Hepatocyte (in vitro differentiated cells): Measurements from ENCODE around the gene RAB42. TPM values are rescaled to one million over a fixed set of nuclear protein-coding genes. Genes with fewer than 3 reads are reported as not detected.
"Not testable (repeated sequence)": the region's sequence is repeated elsewhere in the genome, so short reads cannot be mapped to it uniquely, and the experiment has no call there.

ENCODE experiments used
- DNase-seq: peaks from one replicate; pipeline ENCODE4 v3.0.0-alpha.2; 2016; ENCODE audit warnings: low spot score
- H2AFZ ChIP-seq: fragments of 200-600 bp; sonication (generic); 2 replicates; pipeline ENCODE4 v1.6.0; 2016; ENCODE audit warnings: antibody characterized with exemption, mild to moderate bottlenecking
- H3K27ac ChIP-seq: fragments of 200-600 bp; sonication (generic); 2 replicates; pipeline ENCODE4 v1.5.1; 2016; ENCODE audit warnings: mild to moderate bottlenecking
- H3K27me3 ChIP-seq: fragments of 200-600 bp; sonication (generic); 2 replicates; pipeline ENCODE4 v1.6.1; 2016
- H3K36me3 ChIP-seq: fragments of 200-600 bp; sonication (generic); replicated peaks from 2 replicates; pipeline ENCODE4 v1.5.1; 2016; ENCODE audit warnings: low read depth; ENCODE audit not compliant: insufficient read depth
- H3K4me1 ChIP-seq: fragments of 200-600 bp; sonication (generic); 2 replicates; pipeline ENCODE4 v1.5.1; 2016; ENCODE audit warnings: mild to moderate bottlenecking, moderate library complexity; ENCODE audit not compliant: insufficient read depth
- H3K4me2 ChIP-seq: fragments of 200-600 bp; sonication (generic); 2 replicates; pipeline ENCODE4 v1.6.0; 2016
- H3K4me3 ChIP-seq: fragments of 200-600 bp; sonication (generic); 2 replicates; pipeline ENCODE4 v1.5.1; 2016; ENCODE audit warnings: mild to moderate bottlenecking
- H3K79me2 ChIP-seq: fragments of 200-600 bp; sonication (generic); 2 replicates; pipeline ENCODE4 v1.6.0; 2017; ENCODE audit warnings: mild to moderate bottlenecking
- H3K9me2 ChIP-seq: fragments of 200-600 bp; sonication (generic); replicated peaks from 2 replicates; pipeline ENCODE4 v1.6.0; 2017; ENCODE audit warnings: mild to moderate bottlenecking; ENCODE audit not compliant: insufficient read depth
- H3K9me3 ChIP-seq: fragments of 200-600 bp; sonication (generic); 2 replicates; pipeline ENCODE4 v1.5.1; 2016; ENCODE audit warnings: low read depth, mild to moderate bottlenecking
- H4K20me1 ChIP-seq: fragments of 200-600 bp; sonication (generic); 2 replicates; pipeline ENCODE4 v1.6.0; 2016; ENCODE audit warnings: mild to moderate bottlenecking; ENCODE audit not compliant: insufficient read depth, poor library complexity, severe bottlenecking
- CTCF ChIP-seq: fragments of 200-600 bp; sonication (generic); IDR thresholded peaks from 2 replicates; pipeline ENCODE4 v1.5.1; 2016; ENCODE audit warnings: antibody characterized with exemption, mild to moderate bottlenecking; ENCODE audit not compliant: poor library complexity
- EZH2 ChIP-seq: fragments of 200-600 bp; sonication (generic); IDR thresholded peaks from 2 replicates; pipeline ENCODE4 v1.6.1; 2016; ENCODE audit warnings: antibody characterized with exemption, mild to moderate bottlenecking, borderline replicate concordance
- EZH2phosphoT487 ChIP-seq: fragments of 200-600 bp; sonication (generic); IDR thresholded peaks from one replicate; pipeline ENCODE4 v1.6.1; 2018; ENCODE audit warnings: antibody characterized with exemption, mild to moderate bottlenecking, low read depth, moderate library complexity; ENCODE audit not compliant: unreplicated experiment, severe bottlenecking
- WGBS: methylation state at CpG from one replicate; pipeline ENCODE4 v1.1.6; 2016; ENCODE audit warnings: low lambda C conversion rate; ENCODE audit errors: missing lambda C conversion rate; 5-methylcytosine and 5-hydroxymethylcytosine counted together
- polyA plus RNA-seq: library from polyadenylated mRNA; unstranded; fragments of >200 nt; fragmentation: Nextera tagmentation; extraction: Ambion mirVana; gene quantifications from 2 replicates; pipeline ENCODE4 v1.2.1, GENCODE V29; 2016
- total RNA-seq: library from RNA; depleted of rRNA; stranded (reverse); fragments of >200 nt; gene quantifications from 2 replicates; pipeline ENCODE4 v1.2.3, GENCODE V29; 2014

RAB42 gene
- total and polyA plus RNA-seq, 2 experiments from 2014 or later = 10.3 to 23.6 TPM

DNA sequence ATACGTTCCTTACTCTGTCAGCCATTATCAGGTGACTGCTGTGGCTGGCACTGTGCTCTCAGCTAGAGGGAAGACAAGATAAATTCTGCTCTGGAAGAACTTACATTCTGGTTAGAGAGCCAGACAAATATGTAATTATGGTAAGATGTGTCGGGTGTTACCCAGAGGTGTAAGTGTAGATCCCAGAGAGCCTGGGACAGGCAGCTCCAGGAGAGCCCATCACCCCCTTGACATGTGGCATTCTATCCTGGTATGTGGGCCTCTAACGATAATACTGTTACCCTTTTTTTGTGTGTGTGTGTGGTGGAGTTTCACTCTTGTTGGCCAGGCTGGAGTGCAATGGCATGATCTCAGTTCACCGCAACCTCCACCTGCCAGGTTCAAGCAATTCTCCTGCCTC is 20.2 kb upstream of the RAB42 start:
- H3K9me3 ChIP-seq = no peaks in the 10 kb centered on the region
- no peak overlapping the region for H2AFZ ChIP-seq
- H3K27ac ChIP-seq = no peak overlapping the region
- no peaks in the 10 kb centered on the region for H3K79me2 ChIP-seq
- no peaks in the 10 kb centered on the region for H3K9me2 ChIP-seq
- no peak overlapping the region for H3K4me2 ChIP-seq
- no peak for TF ChIP-seq CTCF
- TF ChIP-seq EZH2 = no peak
- TF ChIP-seq EZH2phosphoT487 = no peak
- no peak for DNase-seq
- H3K4me1 ChIP-seq = no peaks in the 10 kb centered on the region
- no peaks in the 10 kb centered on the region for H3K27me3 ChIP-seq
- H3K36me3 ChIP-seq = no peaks in the 10 kb centered on the region
- no peaks in the 10 kb centered on the region for H4K20me1 ChIP-seq
- H3K4me3 ChIP-seq = no peak overlapping the region
- WGBS = 95% methylated on average over 4 of the region's 4 CpGs

- 94% methylated on average over 12 of the region's 12 CpGs for WGBS
- not testable (repeated sequence) for H3K4me2 ChIP-seq, H3K4me3 ChIP-seq, H4K20me1 ChIP-seq, H3K27me3 ChIP-seq, H3K79me2 ChIP-seq, DNase-seq, H2AFZ ChIP-seq, H3K9me3 ChIP-seq, H3K27ac ChIP-seq, H3K4me1 ChIP-seq, H3K36me3 ChIP-seq, H3K9me2 ChIP-seq
Observed at GRCh38 chr1:28572891-28573290, 19.2 kb upstream of the RAB42 start.

DNA sequence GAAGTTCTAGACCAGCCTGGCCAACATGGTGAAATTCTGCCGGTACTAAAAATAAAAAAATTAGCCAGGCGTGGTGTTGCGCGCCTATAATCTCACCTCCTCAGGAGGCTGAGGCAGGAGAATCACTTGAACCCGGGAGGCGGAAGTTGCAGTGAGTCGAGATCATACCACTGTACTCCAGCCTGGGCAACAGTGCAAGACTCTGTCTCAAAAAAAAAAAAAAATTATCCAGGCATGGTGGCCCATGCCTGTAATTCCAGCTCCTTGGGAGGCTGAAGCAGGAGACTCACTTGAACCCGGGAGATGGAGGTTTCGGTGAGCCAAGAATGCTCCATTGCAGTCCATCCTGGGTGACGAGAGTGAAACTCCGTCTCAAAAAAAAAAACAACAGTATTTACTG is 18.5 kb upstream of the RAB42 start:
- H3K36me3 ChIP-seq = no peaks in the 10 kb centered on the region

GRCh38 chr1:28577052-28577678 is 14.9 kb upstream of the RAB42 start:
- Histone ChIP-seq H3K27me3 (no peaks in the 10 kb centered on the region), H3K9me3 (no peaks in the 10 kb centered on the region), H3K79me2 (peaks cover 27% of the 10 kb centered on the region), H3K27ac (no peak overlapping the region), H3K4me2 (no peak overlapping the region), H3K4me1 (peaks cover 15% of the 10 kb centered on the region), H4K20me1 (peaks cover 34% of the 10 kb centered on the region), H3K9me2 (no peaks in the 10 kb centered on the region), H3K4me3 (no peak overlapping the region), H3K36me3 (no peaks in the 10 kb centered on the region), H2AFZ (no peak overlapping the region)
- WGBS = 85% methylated on average over 1 of the region's 1 CpG
- no peak for DNase-seq
- no peak for TF ChIP-seq EZH2phosphoT487
- TF ChIP-seq CTCF = no peak
- no peak for TF ChIP-seq EZH2

More for the DNA sequence above, 18.5 kb upstream of the RAB42 start:
- Histone ChIP-seq H3K9me3 (no peaks in the 10 kb centered on the region), H3K27ac (no peak overlapping the region), H3K9me2 (no peaks in the 10 kb centered on the region), H2AFZ (no peak overlapping the region), H4K20me1 (peaks cover 4% of the 10 kb centered on the region), H3K79me2 (no peaks in the 10 kb centered on the region), H3K4me1 (no peaks in the 10 kb centered on the region), H3K4me2 (no peak overlapping the region), H3K4me3 (no peak overlapping the region), H3K27me3 (no peaks in the 10 kb centered on the region)
- 98% methylated on average over 11 of the region's 11 CpGs for WGBS
- DNase-seq = no peak
- TF ChIP-seq EZH2phosphoT487 = no peak
